D721Med (cell line): ENCODE measurements around the gene LRRC3B.

ENCODE experiments used
- DNase-seq: peaks from one replicate; pipeline ENCODE4 v3.0.0; 2011; ENCODE audit warnings: low spot score; ENCODE audit not compliant: insufficient read length
- FAIRE-seq: peaks from 2 replicates; lab custom pipeline; 2011; peaks lifted over from hg19 to GRCh38; lab: Jason Lieb, UNC
- TF ChIP-seq, protein P1 (sequence below): IDR thresholded peaks from 2 replicates; pipeline ENCODE4 v1.5.1; 2012; ENCODE audit warnings: mild to moderate bottlenecking, control low read depth; ENCODE audit not compliant: insufficient read depth; ENCODE audit errors: missing control alignments

Gene LRRC3B

GRCh38 chr3:26631390-26631738, 8.8 kb downstream of the LRRC3B start:
- TF ChIP-seq, protein P1, sequence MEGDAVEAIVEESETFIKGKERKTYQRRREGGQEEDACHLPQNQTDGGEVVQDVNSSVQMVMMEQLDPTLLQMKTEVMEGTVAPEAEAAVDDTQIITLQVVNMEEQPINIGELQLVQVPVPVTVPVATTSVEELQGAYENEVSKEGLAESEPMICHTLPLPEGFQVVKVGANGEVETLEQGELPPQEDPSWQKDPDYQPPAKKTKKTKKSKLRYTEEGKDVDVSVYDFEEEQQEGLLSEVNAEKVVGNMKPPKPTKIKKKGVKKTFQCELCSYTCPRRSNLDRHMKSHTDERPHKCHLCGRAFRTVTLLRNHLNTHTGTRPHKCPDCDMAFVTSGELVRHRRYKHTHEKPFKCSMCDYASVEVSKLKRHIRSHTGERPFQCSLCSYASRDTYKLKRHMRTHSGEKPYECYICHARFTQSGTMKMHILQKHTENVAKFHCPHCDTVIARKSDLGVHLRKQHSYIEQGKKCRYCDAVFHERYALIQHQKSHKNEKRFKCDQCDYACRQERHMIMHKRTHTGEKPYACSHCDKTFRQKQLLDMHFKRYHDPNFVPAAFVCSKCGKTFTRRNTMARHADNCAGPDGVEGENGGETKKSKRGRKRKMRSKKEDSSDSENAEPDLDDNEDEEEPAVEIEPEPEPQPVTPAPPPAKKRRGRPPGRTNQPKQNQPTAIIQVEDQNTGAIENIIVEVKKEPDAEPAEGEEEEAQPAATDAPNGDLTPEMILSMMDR, result no peak
- no peak for FAIRE-seq
- no peak for DNase-seq

DNA sequence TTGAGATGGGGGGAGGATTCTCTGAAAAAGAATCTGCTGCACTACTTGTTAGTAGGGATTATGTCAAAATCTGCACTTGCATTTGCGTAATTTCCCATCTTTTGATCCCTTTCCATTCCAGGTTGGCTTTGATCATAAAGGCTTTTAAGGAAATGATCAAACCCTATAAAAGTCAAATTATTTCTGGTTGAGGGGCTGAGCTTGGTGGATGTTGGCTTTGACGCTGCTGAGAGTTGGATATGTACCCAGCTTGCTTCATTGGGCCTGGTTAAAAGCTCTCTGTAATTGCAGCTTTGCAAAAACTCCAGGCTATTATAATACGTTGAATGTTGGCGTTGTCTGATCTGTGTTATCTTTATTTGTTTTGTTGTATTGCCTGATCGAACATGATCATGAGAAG, 12.0 kb downstream of the LRRC3B start:
- DNase-seq (no peak), FAIRE-seq (no peak)
- TF ChIP-seq, protein P1, result no peak

GRCh38 chr3:26636096-26636727, 13.6 kb downstream of the LRRC3B start:
- DNase-seq (no peak), FAIRE-seq (no peak)
- TF ChIP-seq, protein P1, result no peak

GRCh38 chr3:26637698-26638097, 15.1 kb downstream of the LRRC3B start:
- FAIRE-seq (no peak), DNase-seq (no peak)
- TF ChIP-seq, protein P1, result no peak

DNA sequence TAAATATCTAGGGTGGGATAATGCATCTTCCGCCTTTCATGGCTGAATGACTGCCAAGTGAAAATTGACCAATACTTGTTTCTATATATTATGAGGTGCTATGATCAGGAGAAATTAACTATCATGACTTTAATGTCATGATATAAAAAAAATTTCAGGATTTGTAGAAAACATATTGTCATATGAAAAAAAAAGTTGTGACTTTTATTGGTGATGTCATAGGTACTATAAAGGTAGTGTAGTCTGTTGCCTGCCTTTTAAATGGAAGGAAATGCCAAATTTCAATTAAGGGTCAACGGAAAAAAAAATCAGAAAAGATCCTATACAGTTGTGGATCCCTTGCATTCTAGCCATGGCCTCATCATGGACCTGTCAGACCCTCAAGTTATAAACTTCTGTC, 15.5 kb downstream of the LRRC3B start:
- DNase-seq (no peak), FAIRE-seq (no peak)
- TF ChIP-seq, protein P1, result no peak

DNA sequence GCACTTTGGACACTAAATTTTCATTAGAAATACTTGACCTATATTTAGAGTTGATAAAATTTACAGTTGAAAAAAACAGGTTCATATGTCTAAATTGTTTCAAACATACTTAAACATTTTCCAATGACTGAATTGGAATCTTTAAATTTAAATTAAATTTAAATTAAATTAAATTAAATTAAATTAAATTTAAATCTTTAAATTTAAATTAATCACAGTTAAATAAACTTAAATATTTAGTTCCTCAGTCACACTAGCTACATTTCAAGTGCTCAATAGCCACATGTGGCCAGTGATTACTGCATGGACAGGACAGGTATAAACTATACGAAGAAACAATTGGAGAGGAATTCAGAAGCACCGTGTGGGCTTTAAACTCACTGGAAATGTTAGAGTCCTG, 16.8 kb downstream of the LRRC3B start:
- DNase-seq (no peak), FAIRE-seq (no peak)
- TF ChIP-seq, protein P1, result no peak

- FAIRE-seq, result no peak
- DNase-seq, result no peak
- TF ChIP-seq, protein P1, result no peak
These were observed 24.5 kb downstream of the LRRC3B start for GRCh38 chr3:26647078-26647477.
